ENCODE measurements around the gene NBEA. TPM values are rescaled to one million over a fixed set of nuclear protein-coding genes. Genes with fewer than 3 reads are reported as not detected.
"Not testable (repeated sequence)": the region's sequence is repeated elsewhere in the genome, so short reads cannot be mapped to it uniquely, and the experiment has no call there.

NBEA gene
- total RNA-seq, 1 donor from 2014 or later = 251 TPM

DNA sequence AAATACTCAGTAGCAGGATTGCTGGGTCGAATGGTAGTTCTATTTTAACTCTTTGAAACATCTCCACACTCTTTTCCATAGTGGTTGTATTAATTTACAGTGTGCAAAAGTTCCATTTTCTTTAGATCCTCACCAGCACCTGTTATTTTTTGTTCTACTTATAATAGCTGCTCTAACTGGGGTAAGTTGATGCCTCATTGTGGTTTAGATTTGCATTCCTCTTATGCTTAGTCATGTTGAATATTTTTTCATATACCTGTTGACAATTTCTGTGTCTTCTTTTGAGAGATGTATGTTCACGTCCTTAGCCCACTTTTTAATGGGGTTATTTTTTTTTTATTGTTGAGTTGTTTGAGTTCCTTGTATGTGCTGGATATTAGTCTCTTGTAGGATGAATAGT is 144.6 kb downstream of the NBEA start:
- DNase-seq = no peak

GRCh38 chr13:35092251-35092650 is 150.2 kb downstream of the NBEA start:
- no peak for DNase-seq

GRCh38 chr13:35092751-35093150 is 150.7 kb downstream of the NBEA start:
- no peak for DNase-seq

GRCh38 chr13:35093356-35093755 is 151.3 kb downstream of the NBEA start:
- DNase-seq = no peak

DNA sequence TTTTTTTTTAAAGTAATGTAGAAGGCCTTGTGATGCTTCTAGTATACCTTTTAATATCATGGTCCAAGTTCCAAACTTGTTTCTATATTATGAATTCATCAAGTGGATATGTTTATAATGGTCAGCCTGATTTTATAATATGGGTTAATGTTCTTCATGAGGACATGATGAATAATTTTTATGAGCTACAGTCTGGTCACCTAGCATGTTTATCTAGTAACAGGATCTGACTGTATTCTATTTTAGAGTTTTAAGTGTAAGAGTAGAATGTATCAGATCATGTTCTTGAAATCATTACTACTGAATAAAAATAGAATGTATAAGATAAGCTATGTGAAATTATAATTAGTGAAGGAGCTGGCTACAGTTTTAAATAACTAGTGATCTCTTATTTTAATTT is 164.7 kb downstream of the NBEA start:
- not testable (repeated sequence) for DNase-seq

DNA sequence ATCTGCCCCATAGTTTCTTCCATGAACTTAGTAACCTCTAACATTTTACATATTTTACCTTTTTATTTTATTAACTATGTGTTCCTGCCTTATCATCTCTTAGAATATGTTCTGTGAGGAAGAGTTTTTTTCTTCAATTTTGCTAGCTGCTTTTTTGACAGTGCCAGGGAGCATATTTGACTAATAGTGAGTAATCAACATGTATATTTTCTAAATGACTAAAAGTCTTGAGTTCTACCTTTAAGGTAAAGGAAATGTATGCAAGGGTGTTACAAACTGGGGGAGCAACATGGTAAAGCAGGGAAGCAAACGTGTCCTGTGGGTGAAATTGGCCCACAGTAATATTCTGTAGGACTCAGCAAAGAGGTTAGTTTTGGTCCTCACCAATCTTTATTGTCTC is 165.5 kb downstream of the NBEA start:
- no peak for DNase-seq

GRCh38 chr13:35113612-35114011 is 171.5 kb downstream of the NBEA start:
- DNase-seq = not testable (repeated sequence)

DNA sequence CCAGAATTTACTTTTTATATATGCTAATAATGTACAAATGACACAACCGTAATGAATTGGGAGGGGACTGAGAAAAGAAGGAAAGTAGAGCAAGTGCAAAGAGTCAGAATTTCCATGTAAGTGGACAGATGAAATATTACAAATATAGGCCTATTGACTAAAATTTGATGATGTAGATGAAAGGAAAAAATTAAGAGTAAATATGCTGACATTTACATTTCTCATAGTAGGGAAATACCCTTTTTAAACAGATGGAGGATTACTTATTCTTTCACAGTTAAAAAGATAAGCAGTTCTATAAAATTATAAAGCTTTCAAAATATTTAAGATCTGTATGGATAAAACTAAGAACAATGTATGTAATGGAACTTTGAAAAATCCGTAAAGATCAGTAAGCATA is 185.4 kb downstream of the NBEA start:
- DNase-seq = no peak

- DNase-seq = no peak
These were observed 187.4 kb downstream of the NBEA start for GRCh38 chr13:35129500-35129899.

DNA sequence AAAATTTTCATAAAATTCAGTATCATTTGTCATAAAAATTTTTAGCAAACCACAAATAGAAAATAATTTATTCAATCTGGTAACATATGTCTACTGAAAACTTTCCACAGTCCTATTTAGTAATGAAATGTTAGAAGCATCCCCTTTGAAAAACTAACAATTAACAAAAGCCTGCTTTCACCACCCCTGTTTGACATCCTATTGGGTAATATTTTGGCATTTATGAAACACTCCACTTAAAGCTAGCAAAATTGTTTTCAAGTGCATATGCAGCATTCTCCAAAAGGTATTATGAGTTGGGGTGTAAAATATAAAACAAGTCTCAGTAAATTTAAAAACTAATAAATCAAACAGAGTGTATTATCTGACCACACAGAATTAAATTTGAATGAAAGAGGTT is 189.4 kb downstream of the NBEA start:
- DNase-seq = no peak

DNA sequence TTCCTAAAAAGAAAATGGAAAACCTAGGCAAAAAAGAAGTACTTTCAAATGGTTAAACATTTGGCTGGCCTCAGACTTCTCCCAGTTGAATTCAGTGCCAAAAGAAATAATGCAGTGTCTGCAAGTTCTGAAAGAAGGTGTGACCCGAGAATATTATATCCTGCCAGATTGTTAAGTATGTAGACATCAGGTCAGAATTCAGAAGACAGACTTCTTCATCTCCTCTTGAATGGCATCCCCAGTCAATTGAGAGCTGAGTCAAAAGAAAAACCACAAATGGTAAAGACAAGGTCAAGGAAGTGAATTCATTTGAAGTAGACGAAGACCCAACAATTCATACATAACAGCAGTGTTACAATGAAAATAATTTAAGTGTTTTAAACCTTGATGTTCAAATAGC is 194.5 kb downstream of the NBEA start:
- no peak for DNase-seq

- no peak for DNase-seq
These were observed 197.5 kb downstream of the NBEA start for GRCh38 chr13:35139591-35139990.

DNA sequence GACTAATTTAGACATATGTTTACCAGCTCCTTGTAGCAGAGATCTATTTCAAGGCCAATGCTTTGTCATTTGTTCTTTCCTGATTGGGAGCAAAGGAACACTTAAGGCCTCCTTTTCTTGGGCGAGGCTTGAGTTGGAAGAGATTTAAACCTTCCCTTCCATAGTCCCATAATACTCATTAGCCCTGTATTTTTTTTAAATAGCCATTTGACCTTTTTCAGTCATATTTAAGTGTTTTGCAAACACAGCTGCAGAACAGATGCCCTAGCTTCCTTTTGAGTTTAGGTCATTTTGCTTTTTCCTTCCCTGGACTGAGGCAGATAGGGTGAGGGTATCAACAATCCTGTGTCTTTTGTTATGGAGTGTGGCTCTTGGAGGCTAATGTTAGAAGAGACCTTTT is 198.3 kb downstream of the NBEA start:
- DNase-seq = no peak

- no peak for DNase-seq
These were observed 198.8 kb downstream of the NBEA start for GRCh38 chr13:35140831-35141230.

DNA sequence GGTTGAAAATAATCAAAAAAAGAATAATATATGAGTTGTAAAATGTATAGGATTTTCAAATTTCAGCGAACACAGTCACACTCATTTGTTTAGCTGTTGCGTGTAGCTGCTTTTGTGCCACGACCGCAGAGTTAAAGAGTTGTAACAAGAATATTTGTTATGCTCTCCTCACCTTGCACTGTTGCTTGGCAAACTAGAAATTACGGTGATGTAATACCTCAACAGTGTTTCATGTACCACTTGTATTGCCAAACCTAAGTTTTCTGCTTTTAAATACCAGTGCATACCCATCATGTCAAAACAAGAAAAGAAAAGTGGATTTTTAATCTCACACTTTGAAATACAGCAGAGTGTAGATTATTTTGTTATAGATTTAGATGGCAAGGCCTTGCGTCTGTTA is 201.1 kb downstream of the NBEA start:
- no peak for DNase-seq

- no peak for DNase-seq
These were observed 202.3 kb downstream of the NBEA start for GRCh38 chr13:35144166-35144890.

- DNase-seq = no peak
These were observed 204.6 kb downstream of the NBEA start for GRCh38 chr13:35146686-35147085.

GRCh38 chr13:35157143-35157755 is 215.2 kb downstream of the NBEA start:
- DNase-seq = no peak

DNA sequence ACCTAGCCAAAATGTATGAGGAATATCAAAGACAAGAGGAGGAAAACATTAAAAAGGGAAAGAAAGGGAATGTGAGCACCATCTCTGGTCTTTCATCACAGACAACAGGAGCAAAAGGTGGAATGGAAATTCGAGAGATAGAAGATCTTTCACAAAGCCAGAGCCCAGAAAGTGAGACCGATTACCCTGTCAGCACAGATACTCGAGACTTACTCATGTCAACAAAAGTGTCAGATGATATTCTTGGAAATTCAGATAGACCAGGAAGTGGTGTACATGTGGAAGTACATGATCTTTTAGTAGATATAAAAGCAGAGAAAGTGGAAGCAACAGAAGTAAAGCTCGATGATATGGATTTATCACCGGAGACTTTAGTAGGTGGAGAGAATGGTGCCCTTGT is 217.0 kb downstream of the NBEA start:
- no peak for DNase-seq

GRCh38 chr13:35160896-35161295 is 218.8 kb downstream of the NBEA start:
- DNase-seq = no peak

- DNase-seq = no peak
These were observed 220.3 kb downstream of the NBEA start for GRCh38 chr13:35162420-35162819.

- DNase-seq = no peak
These were observed 221.6 kb downstream of the NBEA start for GRCh38 chr13:35163674-35164073.

DNA sequence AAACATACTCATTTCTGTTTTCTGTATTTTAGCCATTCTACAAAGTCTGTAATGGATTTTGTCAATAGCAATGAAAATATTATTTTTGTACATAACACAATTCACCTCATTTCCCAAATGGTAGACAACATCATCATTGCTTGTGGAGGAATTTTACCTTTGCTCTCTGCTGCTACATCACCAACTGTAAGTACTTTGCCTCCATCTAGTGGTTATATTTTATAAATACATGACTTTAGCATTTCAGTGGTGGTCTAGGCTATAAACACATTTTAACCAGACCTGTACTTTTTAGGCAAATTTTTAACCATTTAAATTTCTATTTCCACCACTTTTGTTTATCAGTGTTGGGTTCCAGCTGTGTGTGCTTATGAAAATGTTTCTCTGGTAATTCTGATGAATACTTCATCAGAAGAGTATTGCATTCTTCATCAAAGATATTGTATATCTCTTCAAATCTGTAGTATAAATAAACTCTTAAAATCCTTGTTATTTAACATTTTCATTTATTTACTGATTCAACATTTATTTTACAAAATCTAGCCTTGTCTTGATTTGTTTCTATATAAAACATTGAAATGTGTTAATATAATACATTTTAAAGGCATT is 222.4 kb downstream of the NBEA start:
- no peak for DNase-seq

DNA sequence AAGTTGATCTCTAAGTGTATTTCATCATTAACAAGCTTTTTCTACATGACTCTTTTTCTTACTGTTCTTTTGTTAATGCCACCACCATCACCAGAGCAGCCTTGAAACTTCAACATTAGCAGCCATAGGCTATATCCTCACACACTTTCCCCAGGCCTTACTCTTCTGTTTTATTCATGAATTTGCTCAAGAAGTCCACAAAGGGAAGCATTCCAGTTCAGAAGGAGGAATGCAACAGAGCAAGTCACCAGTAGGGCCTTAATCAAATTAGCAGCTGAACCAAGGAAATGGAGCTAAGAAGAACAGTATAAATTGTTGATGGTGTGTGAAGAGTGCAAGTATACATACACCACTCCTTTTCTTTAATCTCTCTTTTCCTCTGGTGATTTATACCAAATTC is 223.1 kb downstream of the NBEA start:
- DNase-seq = no peak

Data from occipital lobe (tissue), 2 donors.